ENCODE data around the gene GJB5.

GJB5 gene

GRCh38 chr1:34743775-34744174 lies 11.1 kb upstream of the GJB5 start:
- H3K4ac ChIP-seq (ENCODE audit: low read depth, low read length) = no peak overlapping the region
- no peak overlapping the region for H2BK12ac ChIP-seq (ENCODE audit: low read length)
- H3K4me1 ChIP-seq (ENCODE audit: control insufficient read depth in 1 of 2, insufficient read depth in 2 of 2, low read length in 2 of 2) = peaks cover 0 to 2% of the 10 kb centered on the region in 2 experiments
- no peak overlapping the region for H2BK120ac ChIP-seq (ENCODE audit: insufficient read depth, low read length, poor library complexity)
- WGBS (ENCODE audit: extremely low coverage, insufficient coverage, insufficient read length) = no CpG with 5 or more reads among the region's 6 CpGs
- no peak for DNase-seq
- no peak overlapping the region for H3K27ac ChIP-seq (ENCODE audit: low read depth, low read length)
- no peak overlapping the region for H2BK5ac ChIP-seq (ENCODE audit: low read depth, low read length, poor library complexity)
- no peak overlapping the region for H4K8ac ChIP-seq (ENCODE audit: low read depth, low read length)
- no peaks in the 10 kb centered on the region for H3K9me3 ChIP-seq (ENCODE audit: insufficient read depth, low read depth, low read length)
- H3K23ac ChIP-seq (ENCODE audit: low read length) = no peak overlapping the region
- H2AK5ac ChIP-seq (ENCODE audit: low read length) = no peak overlapping the region
- no peak overlapping the region for H2AFZ ChIP-seq (ENCODE audit: insufficient read depth, low read length, poor library complexity)
- no peak overlapping the region for H3K4me3 ChIP-seq (ENCODE audit: low read depth, low read length)
- H3K4me2 ChIP-seq (ENCODE audit: low read length) = no peak overlapping the region
- H3K18ac ChIP-seq (ENCODE audit: low read length) = no peak overlapping the region
- H4K12ac ChIP-seq (ENCODE audit: low read depth, low read length) = no peak overlapping the region
- H3K79me2 ChIP-seq (ENCODE audit: control insufficient read depth, insufficient read depth, low read length, poor library complexity) = no peaks in the 10 kb centered on the region
- no peak overlapping the region for H3K14ac ChIP-seq (ENCODE audit: low read length)
- no peak overlapping the region for H3K9ac ChIP-seq (ENCODE audit: low read length)
- H3K79me1 ChIP-seq (ENCODE audit: low read length) = no peaks in the 10 kb centered on the region
- no peaks in the 10 kb centered on the region for H3K27me3 ChIP-seq (ENCODE audit: insufficient read depth, low read length)
- no peaks in the 10 kb centered on the region for H3K36me3 ChIP-seq (ENCODE audit: control insufficient read depth in 1 of 2, insufficient read depth in 2 of 2, low read length in 2 of 2)
- no peak overlapping the region for H4K91ac ChIP-seq (ENCODE audit: low read depth, low read length)

- WGBS (ENCODE audit: extremely low coverage, insufficient coverage, insufficient read length) = no CpG with 5 or more reads among the region's 3 CpGs
- Histone ChIP-seq H3K36me3 (ENCODE audit: control insufficient read depth in 1 of 2, insufficient read depth in 2 of 2, low read length in 2 of 2) (no peaks in the 10 kb centered on the region), H3K79me1 (ENCODE audit: low read length) (no peaks in the 10 kb centered on the region)
Observed at GRCh38 chr1:34744851-34745250, 10.0 kb upstream of the GJB5 start.

DNA sequence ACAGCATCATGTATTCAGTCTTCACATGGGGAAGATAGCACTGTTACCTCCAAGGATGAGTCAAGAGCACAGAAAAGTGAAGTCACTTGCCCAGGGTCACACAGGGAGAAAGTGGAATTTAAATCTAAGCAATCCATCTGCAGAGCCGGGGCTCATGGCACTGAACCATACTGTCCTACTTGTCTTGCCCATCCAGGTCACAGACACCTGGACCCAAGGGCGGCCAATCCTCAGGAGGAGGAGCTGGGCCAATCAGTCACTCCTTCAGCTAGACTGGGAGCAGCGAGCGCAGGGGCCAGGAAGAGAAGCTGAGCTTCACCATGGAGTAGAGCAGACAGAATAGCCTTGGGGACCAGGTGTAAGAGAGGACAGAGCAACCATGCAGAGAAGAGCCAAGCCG lies 9.2 kb upstream of the GJB5 start:
- Histone ChIP-seq H4K91ac (ENCODE audit: low read depth, low read length) (no peak overlapping the region), H2BK5ac (ENCODE audit: low read depth, low read length, poor library complexity) (no peak overlapping the region), H2BK12ac (ENCODE audit: low read length) (no peak overlapping the region), H4K12ac (ENCODE audit: low read depth, low read length) (no peak overlapping the region), H3K9ac (ENCODE audit: low read length) (no peak overlapping the region), H3K79me2 (ENCODE audit: control insufficient read depth, insufficient read depth, low read length, poor library complexity) (no peaks in the 10 kb centered on the region), H3K79me1 (ENCODE audit: low read length) (no peaks in the 10 kb centered on the region), H3K23ac (ENCODE audit: low read length) (no peak overlapping the region), H3K36me3 (ENCODE audit: control insufficient read depth in 1 of 2, insufficient read depth in 2 of 2, low read length in 2 of 2) (no peaks in the 10 kb centered on the region), H3K27me3 (ENCODE audit: insufficient read depth, low read length) (no peaks in the 10 kb centered on the region), H3K4ac (ENCODE audit: low read depth, low read length) (no peak overlapping the region), H4K8ac (ENCODE audit: low read depth, low read length) (no peak overlapping the region), H3K14ac (ENCODE audit: low read length) (no peak overlapping the region), H3K18ac (ENCODE audit: low read length) (no peak overlapping the region), H2AK5ac (ENCODE audit: low read length) (no peak overlapping the region), H3K4me2 (ENCODE audit: low read length) (no peak overlapping the region), H3K27ac (ENCODE audit: low read depth, low read length) (no peak overlapping the region), H3K4me3 (ENCODE audit: low read depth, low read length) (no peak overlapping the region), H2AFZ (ENCODE audit: insufficient read depth, low read length, poor library complexity) (no peak overlapping the region), H3K9me3 (ENCODE audit: insufficient read depth, low read depth, low read length) (no peaks in the 10 kb centered on the region), H3K4me1 (ENCODE audit: control insufficient read depth in 1 of 2, insufficient read depth in 2 of 2, low read length in 2 of 2) (peaks cover 0 to 2% of the 10 kb centered on the region in 2 experiments), H2BK120ac (ENCODE audit: insufficient read depth, low read length, poor library complexity) (no peak overlapping the region)
- no CpG with 5 or more reads among the region's 5 CpGs for WGBS (ENCODE audit: extremely low coverage, insufficient coverage, insufficient read length)
- DNase-seq = no peak

More at GRCh38 chr1:34744851-34745250, 10.0 kb upstream of the GJB5 start:
- Histone ChIP-seq H3K9me3 (ENCODE audit: insufficient read depth, low read depth, low read length) (no peaks in the 10 kb centered on the region), H2BK12ac (ENCODE audit: low read length) (no peak overlapping the region), H3K14ac (ENCODE audit: low read length) (no peak overlapping the region), H3K4me3 (ENCODE audit: low read depth, low read length) (no peak overlapping the region), H3K18ac (ENCODE audit: low read length) (no peak overlapping the region), H3K4ac (ENCODE audit: low read depth, low read length) (no peak overlapping the region), H3K23ac (ENCODE audit: low read length) (no peak overlapping the region), H4K12ac (ENCODE audit: low read depth, low read length) (no peak overlapping the region), H2BK5ac (ENCODE audit: low read depth, low read length, poor library complexity) (no peak overlapping the region), H3K79me2 (ENCODE audit: control insufficient read depth, insufficient read depth, low read length, poor library complexity) (no peaks in the 10 kb centered on the region), H4K91ac (ENCODE audit: low read depth, low read length) (no peak overlapping the region), H2BK120ac (ENCODE audit: insufficient read depth, low read length, poor library complexity) (no peak overlapping the region), H3K4me1 (ENCODE audit: control insufficient read depth in 1 of 2, insufficient read depth in 2 of 2, low read length in 2 of 2) (peaks cover 0 to 2% of the 10 kb centered on the region in 2 experiments), H2AFZ (ENCODE audit: insufficient read depth, low read length, poor library complexity) (no peak overlapping the region), H3K4me2 (ENCODE audit: low read length) (no peak overlapping the region), H2AK5ac (ENCODE audit: low read length) (no peak overlapping the region), H3K9ac (ENCODE audit: low read length) (no peak overlapping the region), H4K8ac (ENCODE audit: low read depth, low read length) (no peak overlapping the region), H3K27me3 (ENCODE audit: insufficient read depth, low read length) (no peaks in the 10 kb centered on the region), H3K27ac (ENCODE audit: low read depth, low read length) (no peak overlapping the region)
- no peak for DNase-seq

GRCh38 chr1:34746101-34746500 lies 8.7 kb upstream of the GJB5 start:
- H3K23ac ChIP-seq (ENCODE audit: low read length) = no peak overlapping the region
- H3K4me2 ChIP-seq (ENCODE audit: low read length) = no peak overlapping the region
- no peak overlapping the region for H3K27ac ChIP-seq (ENCODE audit: low read depth, low read length)
- no peak overlapping the region for H2BK120ac ChIP-seq (ENCODE audit: insufficient read depth, low read length, poor library complexity)
- no peaks in the 10 kb centered on the region for H3K36me3 ChIP-seq (ENCODE audit: control insufficient read depth in 1 of 2, insufficient read depth in 2 of 2, low read length in 2 of 2)
- H3K9me3 ChIP-seq (ENCODE audit: insufficient read depth, low read depth, low read length) = no peaks in the 10 kb centered on the region
- no peak overlapping the region for H3K14ac ChIP-seq (ENCODE audit: low read length)
- no peak overlapping the region for H4K8ac ChIP-seq (ENCODE audit: low read depth, low read length)
- peaks cover 0 to 2% of the 10 kb centered on the region in 2 experiments for H3K4me1 ChIP-seq (ENCODE audit: control insufficient read depth in 1 of 2, insufficient read depth in 2 of 2, low read length in 2 of 2)
- no peak overlapping the region for H2AK5ac ChIP-seq (ENCODE audit: low read length)
- DNase-seq = no peak
- H2BK12ac ChIP-seq (ENCODE audit: low read length) = no peak overlapping the region
- no peak overlapping the region for H4K91ac ChIP-seq (ENCODE audit: low read depth, low read length)
- H4K12ac ChIP-seq (ENCODE audit: low read depth, low read length) = no peak overlapping the region
- no peak overlapping the region for H2AFZ ChIP-seq (ENCODE audit: insufficient read depth, low read length, poor library complexity)
- no peak overlapping the region for H3K9ac ChIP-seq (ENCODE audit: low read length)
- H3K18ac ChIP-seq (ENCODE audit: low read length) = no peak overlapping the region
- H3K79me2 ChIP-seq (ENCODE audit: control insufficient read depth, insufficient read depth, low read length, poor library complexity) = no peaks in the 10 kb centered on the region
- H3K4me3 ChIP-seq (ENCODE audit: low read depth, low read length) = no peak overlapping the region
- H3K4ac ChIP-seq (ENCODE audit: low read depth, low read length) = no peak overlapping the region
- no peaks in the 10 kb centered on the region for H3K27me3 ChIP-seq (ENCODE audit: insufficient read depth, low read length)
- whole genome bisulfite sequencing (ENCODE audit: extremely low coverage, insufficient coverage, insufficient read length) = no CpG with 5 or more reads among the region's 4 CpGs
- no peak overlapping the region for H2BK5ac ChIP-seq (ENCODE audit: low read depth, low read length, poor library complexity)
- H3K79me1 ChIP-seq (ENCODE audit: low read length) = no peaks in the 10 kb centered on the region
